Gastroesophageal sphincter (tissue), 4 donors: Measurements from ENCODE around the gene CDCP2. TPM values are rescaled to one million over a fixed set of nuclear protein-coding genes. Genes with fewer than 3 reads are reported as not detected.
"Not testable (repeated sequence)": the region's sequence is repeated elsewhere in the genome, so short reads cannot be mapped to it uniquely, and the experiment has no call there.

Experiments
- ATAC-seq: fragments of 150-250 bp; one replicate; pipeline ENCODE4 v1.9.1; 2016; ENCODE audit warnings: mild to moderate bottlenecking, moderate library complexity
- H3K27ac ChIP-seq, 4 donors: fragments of 200-600 bp; sonication (generic) in 3 of 4; 1 replicate in 3 of 4; 2 replicates in 1 of 4; pipeline ENCODE4 v1.5.1; 2016 to 2019
- H3K27me3 ChIP-seq: fragments of 200-600 bp; sonication (generic); one replicate; pipeline ENCODE4 v1.5.1; 2019
- H3K36me3 ChIP-seq, 2 donors: fragments of 200-600 bp; sonication (generic); one replicate each; pipeline ENCODE4 v1.5.1; 2019; ENCODE audit warnings: control low read depth in 1 of 2
- H3K4me1 ChIP-seq, 3 donors: fragments of 200-600 bp; sonication (generic); 1 replicate in 2 of 3; 2 replicates in 1 of 3; pipeline ENCODE4 v1.5.1; 2016 to 2019; ENCODE audit warnings: control low read depth in 2 of 3
- H3K4me3 ChIP-seq, 2 donors: fragments of 200-600 bp; sonication (generic); one replicate each; pipeline ENCODE4 v1.5.1; 2019; ENCODE audit warnings: mild to moderate bottlenecking in 1 of 2, moderate library complexity in 1 of 2
- H3K9me3 ChIP-seq, 3 donors: fragments of 200-600 bp; sonication (generic); one replicate each; pipeline ENCODE4 v1.5.1; 2017 to 2019; ENCODE audit warnings: control low read depth in 2 of 3
- EP300 ChIP-seq: sonication (generic); formaldehyde crosslinking; IDR thresholded peaks from one replicate; pipeline ENCODE4 v1.6.1; 2017; ENCODE audit warnings: antibody characterized with exemption, mild to moderate bottlenecking
- POLR2A ChIP-seq, 2 donors: fragments of 450-650 bp; IDR thresholded peaks; one replicate each; pipeline ENCODE4 v1.6.1; 2017; ENCODE audit warnings: antibody characterized with exemption in 2 of 2, mild to moderate bottlenecking in 2 of 2, moderate library complexity in 1 of 2
- POLR2AphosphoS5 ChIP-seq: sonication (generic); formaldehyde crosslinking; IDR thresholded peaks from one replicate; pipeline ENCODE4 v1.6.1; 2017; ENCODE audit warnings: antibody characterized with exemption
- WGBS, 2 donors: methylation state at CpG; one replicate each; pipeline ENCODE4 v1.1.5; 2018; ENCODE audit warnings: low coverage in 1 of 2; 5-methylcytosine and 5-hydroxymethylcytosine counted together
- total RNA-seq, 4 donors: library from RNA; depleted of rRNA; stranded (reverse); fragments of >200 nt; gene quantifications; one replicate each; pipeline ENCODE4 v1.1.0, GENCODE V29; 2016
- TF ChIP-seq, protein P1 (sequence below), 4 experiments: fragments of 200-600 bp in 2 of 4; fragments of 450-650 bp in 2 of 4; sonication (generic) in 1 of 4; IDR thresholded peaks; one replicate each; pipeline ENCODE4 v1.5.1; 2017 to 2019; ENCODE audit warnings: antibody characterized with exemption in 4 of 4, mild to moderate bottlenecking in 2 of 4, moderate library complexity in 2 of 4

The CDCP2 gene
- total RNA-seq, 4 donors from 2014 or later: 0.13 to 0.23 TPM; not detected in 2

GRCh38 chr1:54107131-54107530, 45.7 kb downstream of the CDCP2 start:
- 11 to 58% methylated on average over 1 to 2 of the region's 2 CpGs for WGBS, 2 donors
- peaks cover 0 to 1% of the 10 kb centered on the region in 2 donors for H3K36me3 ChIP-seq
- ATAC-seq: no peak

GRCh38 chr1:54105736-54106269, 47.0 kb downstream of the CDCP2 start:
- H3K27me3 ChIP-seq: no peaks in the 10 kb centered on the region
- peaks cover 0 to 9% of the 10 kb centered on the region in 2 donors for H3K36me3 ChIP-seq
- H3K27ac ChIP-seq: no peak overlapping the region
- H3K4me1 ChIP-seq: no peaks in the 10 kb centered on the region
- TF ChIP-seq, protein P1, sequence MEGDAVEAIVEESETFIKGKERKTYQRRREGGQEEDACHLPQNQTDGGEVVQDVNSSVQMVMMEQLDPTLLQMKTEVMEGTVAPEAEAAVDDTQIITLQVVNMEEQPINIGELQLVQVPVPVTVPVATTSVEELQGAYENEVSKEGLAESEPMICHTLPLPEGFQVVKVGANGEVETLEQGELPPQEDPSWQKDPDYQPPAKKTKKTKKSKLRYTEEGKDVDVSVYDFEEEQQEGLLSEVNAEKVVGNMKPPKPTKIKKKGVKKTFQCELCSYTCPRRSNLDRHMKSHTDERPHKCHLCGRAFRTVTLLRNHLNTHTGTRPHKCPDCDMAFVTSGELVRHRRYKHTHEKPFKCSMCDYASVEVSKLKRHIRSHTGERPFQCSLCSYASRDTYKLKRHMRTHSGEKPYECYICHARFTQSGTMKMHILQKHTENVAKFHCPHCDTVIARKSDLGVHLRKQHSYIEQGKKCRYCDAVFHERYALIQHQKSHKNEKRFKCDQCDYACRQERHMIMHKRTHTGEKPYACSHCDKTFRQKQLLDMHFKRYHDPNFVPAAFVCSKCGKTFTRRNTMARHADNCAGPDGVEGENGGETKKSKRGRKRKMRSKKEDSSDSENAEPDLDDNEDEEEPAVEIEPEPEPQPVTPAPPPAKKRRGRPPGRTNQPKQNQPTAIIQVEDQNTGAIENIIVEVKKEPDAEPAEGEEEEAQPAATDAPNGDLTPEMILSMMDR (IDR thresholded peaks at IDR 0.05): no peak
- TF ChIP-seq POLR2AphosphoS5: no peak
- no peak for TF ChIP-seq EP300
- no peak for TF ChIP-seq POLR2A (IDR thresholded peaks at IDR 0.05)
- H3K4me3 ChIP-seq: no peak overlapping the region
- no peaks in the 10 kb centered on the region for H3K9me3 ChIP-seq
- no peak for ATAC-seq
- WGBS, 2 donors: 62 to 88% methylated on average over 1 to 6 of the region's 6 CpGs

More at GRCh38 chr1:54107131-54107530, 45.7 kb downstream of the CDCP2 start:
- no peaks in the 10 kb centered on the region for H3K27me3 ChIP-seq
- no peak overlapping the region for H3K4me3 ChIP-seq
- TF ChIP-seq, protein P1 (IDR thresholded peaks at IDR 0.05): no peak
- TF ChIP-seq EP300: no peak
- TF ChIP-seq POLR2A (IDR thresholded peaks at IDR 0.05): no peak
- TF ChIP-seq POLR2AphosphoS5: no peak
- no peaks in the 10 kb centered on the region for H3K4me1 ChIP-seq
- H3K9me3 ChIP-seq: no peaks in the 10 kb centered on the region
- H3K27ac ChIP-seq: no peak overlapping the region

DNA sequence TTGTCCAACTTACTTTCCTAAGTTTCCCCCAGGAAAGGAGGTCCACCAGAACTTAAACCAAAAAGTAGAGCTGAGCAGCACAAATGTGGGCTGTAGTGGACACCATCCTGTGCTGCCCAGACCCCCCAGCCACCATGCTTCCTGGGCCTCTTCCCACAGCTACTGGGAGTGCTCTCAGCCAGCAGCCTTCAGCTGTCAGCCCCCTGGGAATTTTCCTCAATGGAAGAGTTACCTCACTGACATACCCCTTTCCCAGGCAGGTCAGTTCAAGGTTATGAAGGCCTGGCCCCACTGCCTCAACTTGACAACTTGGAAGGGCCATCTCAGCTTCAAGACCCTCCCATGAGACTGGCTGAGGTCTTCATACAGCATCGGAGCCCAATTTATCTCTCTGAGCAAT, 47.7 kb downstream of the CDCP2 start:
- Histone ChIP-seq H3K4me1 (no peaks in the 10 kb centered on the region), H3K9me3 (no peaks in the 10 kb centered on the region), H3K27ac (no peak overlapping the region), H3K27me3 (no peaks in the 10 kb centered on the region), H3K36me3 (peaks cover 0 to 9% of the 10 kb centered on the region in 2 donors), H3K4me3 (no peak overlapping the region)
- no peak for ATAC-seq
- TF ChIP-seq, protein P1 (IDR thresholded peaks at IDR 0.05): no peak
- no peak for TF ChIP-seq EP300
- WGBS, 2 donors: 67% methylated on average over 1 of the region's 1 CpG; no CpG with 5 or more reads in 1 of the 2 donors

DNA sequence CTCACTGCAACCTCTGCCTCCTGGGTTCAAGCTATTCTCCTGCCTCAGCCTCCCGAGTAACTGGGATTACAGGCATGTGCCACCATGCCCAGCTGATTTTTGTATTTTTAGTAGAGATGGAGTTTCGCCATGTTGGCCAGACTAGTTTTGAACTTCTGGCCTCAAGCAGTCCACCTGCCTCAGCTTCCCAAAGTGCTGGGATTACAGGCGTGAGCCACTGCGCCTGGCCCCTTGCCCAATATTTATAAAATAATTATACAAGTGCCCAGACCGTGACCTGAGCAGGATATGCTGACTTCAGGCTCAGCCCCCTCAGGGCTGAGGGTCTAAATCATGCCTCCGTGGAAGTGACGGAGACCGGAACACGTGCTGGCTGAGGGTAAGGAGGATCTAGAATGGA, 48.2 kb downstream of the CDCP2 start:
- WGBS, 2 donors: 91 to 98% methylated on average over 4 of the region's 9 CpGs
- not testable (repeated sequence) for ATAC-seq, H3K4me3 ChIP-seq, H3K27ac ChIP-seq, H3K4me1 ChIP-seq, H3K9me3 ChIP-seq, H3K27me3 ChIP-seq, H3K36me3 ChIP-seq

DNA sequence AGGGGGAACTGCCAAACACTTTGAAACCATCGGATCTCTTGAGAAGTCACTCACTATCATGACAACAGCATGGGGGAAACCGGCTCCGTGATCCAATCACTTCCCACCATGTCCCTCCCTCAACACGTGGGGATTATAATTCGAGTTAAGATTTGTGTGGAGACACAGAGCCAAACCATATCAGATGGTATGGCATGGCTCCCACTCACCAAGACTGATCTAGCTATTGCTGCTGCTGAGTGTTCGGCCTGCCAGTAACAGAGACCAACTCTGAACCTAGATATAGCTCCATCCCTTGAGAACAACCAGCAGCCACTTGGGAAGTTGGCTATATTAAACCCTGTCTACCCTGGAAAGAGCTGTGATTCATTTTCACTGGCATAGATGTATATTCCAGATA, 49.4 kb downstream of the CDCP2 start:
- WGBS, 2 donors: 84 to 100% methylated on average over 6 of the region's 6 CpGs
- H3K36me3 ChIP-seq: peaks cover 0 to 14% of the 10 kb centered on the region in 2 donors
- no peaks in the 10 kb centered on the region for H3K27me3 ChIP-seq
- no peak overlapping the region for H3K27ac ChIP-seq
- TF ChIP-seq EP300 (no peak), POLR2A (IDR thresholded peaks at IDR 0.05) (no peak), POLR2AphosphoS5 (no peak)
- TF ChIP-seq, protein P1 (IDR thresholded peaks at IDR 0.05): no peak
- no peaks in the 10 kb centered on the region for H3K4me1 ChIP-seq
- H3K9me3 ChIP-seq: no peaks in the 10 kb centered on the region
- ATAC-seq: no peak
- H3K4me3 ChIP-seq: no peak overlapping the region
